DND-41 (cell line): ENCODE measurements around the gene NACA.

Experiments
- ATAC-seq: fragments of 200-7000 bp; cut with Tn5 transposase; 3 replicates; pipeline ENCODE4 v1.9.1; 2021; ENCODE audit warnings: low read depth; ENCODE audit not compliant: insufficient read depth
- DNase-seq: peaks from one replicate; pipeline ENCODE4 v3.0.0-alpha.2; 2020
- H2AFZ ChIP-seq: 2 replicates; pipeline ENCODE4 v1.6.0; 2012; ENCODE audit warnings: low read depth, low read length
- H3K27ac ChIP-seq: 2 replicates; pipeline ENCODE4 v1.5.1; 2012; ENCODE audit warnings: low read length, inconsistent platforms
- H3K27me3 ChIP-seq: fragments of 200-600 bp; sonication (generic); 2 replicates; pipeline ENCODE4 v1.6.0; 2012; ENCODE audit warnings: low read length, mild to moderate bottlenecking, inconsistent platforms; ENCODE audit not compliant: insufficient read depth, poor library complexity
- H3K36me3 ChIP-seq: 2 replicates; pipeline ENCODE4 v1.5.1; 2012; ENCODE audit warnings: low read length, inconsistent platforms; ENCODE audit not compliant: insufficient read depth
- H3K4me1 ChIP-seq: 2 replicates; pipeline ENCODE4 v1.5.1; 2012; ENCODE audit warnings: mild to moderate bottlenecking, low read length; ENCODE audit not compliant: insufficient read depth
- H3K4me2 ChIP-seq: 2 replicates; pipeline ENCODE4 v1.6.0; 2012; ENCODE audit warnings: mild to moderate bottlenecking, moderate library complexity, low read length, inconsistent platforms; ENCODE audit not compliant: insufficient read depth
- H3K4me3 ChIP-seq, 2 experiments: fragments of 200-600 bp in 1 of 2; shearing (Covaris generic) in 1 of 2; 2 replicates each; pipeline ENCODE4 v1.5.1; 2012 to 2016; ENCODE audit warnings: inconsistent platforms in 2 of 2, low read length in 2 of 2, mild to moderate bottlenecking in 2 of 2, low read depth in 1 of 2, moderate library complexity in 1 of 2
- H3K79me2 ChIP-seq: 2 replicates; pipeline ENCODE4 v1.6.0; 2012; ENCODE audit warnings: low read length, inconsistent platforms; ENCODE audit not compliant: insufficient read depth
- H3K9ac ChIP-seq: 2 replicates; pipeline ENCODE4 v1.6.0; 2012; ENCODE audit warnings: low read depth, mild to moderate bottlenecking, inconsistent platforms, low read length, moderate library complexity
- H3K9me3 ChIP-seq: 2 replicates; pipeline ENCODE4 v1.5.1; 2012; ENCODE audit warnings: low read length, moderate library complexity, mild to moderate bottlenecking, inconsistent platforms; ENCODE audit not compliant: insufficient read depth, severe bottlenecking
- H4K20me1 ChIP-seq: 2 replicates; pipeline ENCODE4 v1.6.0; 2012; ENCODE audit warnings: low read length; ENCODE audit not compliant: insufficient read depth
- EZH2 ChIP-seq: IDR thresholded peaks from 3 replicates; pipeline ENCODE4 v1.6.1; 2012; ENCODE audit warnings: borderline replicate concordance, low read depth, mild to moderate bottlenecking, moderate library complexity, low read length, inconsistent platforms; ENCODE audit not compliant: severe bottlenecking
- TF ChIP-seq, protein P1 (sequence below): IDR thresholded peaks from 2 replicates; pipeline ENCODE4 v1.5.1; 2012; ENCODE audit warnings: borderline replicate concordance, low read length, moderate library complexity, mild to moderate bottlenecking; ENCODE audit not compliant: poor library complexity, severe bottlenecking; ENCODE audit errors: extremely low read depth

NACA gene

GRCh38 chr12:56699020-56699661 lies 26.0 kb downstream of the NACA start:
- no peak for DNase-seq
- H2AFZ ChIP-seq = no peak overlapping the region

GRCh38 chr12:56695327-56696101 lies 29.6 kb downstream of the NACA start:
- Histone ChIP-seq H3K27me3 (no peaks in the 10 kb centered on the region), H4K20me1 (no peaks in the 10 kb centered on the region), H3K36me3 (no peaks in the 10 kb centered on the region), H3K9ac (no peak overlapping the region), H3K4me3 (no peak overlapping the region), H2AFZ (no peak overlapping the region), H3K9me3 (no peaks in the 10 kb centered on the region), H3K79me2 (no peaks in the 10 kb centered on the region), H3K4me1 (no peaks in the 10 kb centered on the region), H3K27ac (no peak overlapping the region), H3K4me2 (no peak overlapping the region)
- DNase-seq (no peak), ATAC-seq (0 out of 3 replicates have a peak, but pooled peaks have one; percentile 15)
- TF ChIP-seq EZH2 = no peak
- TF ChIP-seq, protein P1, sequence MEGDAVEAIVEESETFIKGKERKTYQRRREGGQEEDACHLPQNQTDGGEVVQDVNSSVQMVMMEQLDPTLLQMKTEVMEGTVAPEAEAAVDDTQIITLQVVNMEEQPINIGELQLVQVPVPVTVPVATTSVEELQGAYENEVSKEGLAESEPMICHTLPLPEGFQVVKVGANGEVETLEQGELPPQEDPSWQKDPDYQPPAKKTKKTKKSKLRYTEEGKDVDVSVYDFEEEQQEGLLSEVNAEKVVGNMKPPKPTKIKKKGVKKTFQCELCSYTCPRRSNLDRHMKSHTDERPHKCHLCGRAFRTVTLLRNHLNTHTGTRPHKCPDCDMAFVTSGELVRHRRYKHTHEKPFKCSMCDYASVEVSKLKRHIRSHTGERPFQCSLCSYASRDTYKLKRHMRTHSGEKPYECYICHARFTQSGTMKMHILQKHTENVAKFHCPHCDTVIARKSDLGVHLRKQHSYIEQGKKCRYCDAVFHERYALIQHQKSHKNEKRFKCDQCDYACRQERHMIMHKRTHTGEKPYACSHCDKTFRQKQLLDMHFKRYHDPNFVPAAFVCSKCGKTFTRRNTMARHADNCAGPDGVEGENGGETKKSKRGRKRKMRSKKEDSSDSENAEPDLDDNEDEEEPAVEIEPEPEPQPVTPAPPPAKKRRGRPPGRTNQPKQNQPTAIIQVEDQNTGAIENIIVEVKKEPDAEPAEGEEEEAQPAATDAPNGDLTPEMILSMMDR = no peak

More at GRCh38 chr12:56699020-56699661, 26.0 kb downstream of the NACA start:
- no peaks in the 10 kb centered on the region for H3K79me2 ChIP-seq
- no peak overlapping the region for H3K27ac ChIP-seq
- no peaks in the 10 kb centered on the region for H3K27me3 ChIP-seq
- H3K9me3 ChIP-seq = no peaks in the 10 kb centered on the region
- H3K36me3 ChIP-seq = no peaks in the 10 kb centered on the region
- no peak overlapping the region for H3K4me2 ChIP-seq
- no peak overlapping the region for H3K4me3 ChIP-seq
- no peaks in the 10 kb centered on the region for H4K20me1 ChIP-seq
- TF ChIP-seq, protein P1 = no peak
- no peak for TF ChIP-seq EZH2
- H3K4me1 ChIP-seq = no peaks in the 10 kb centered on the region
- H3K9ac ChIP-seq = no peak overlapping the region
- no peak for ATAC-seq

DNA sequence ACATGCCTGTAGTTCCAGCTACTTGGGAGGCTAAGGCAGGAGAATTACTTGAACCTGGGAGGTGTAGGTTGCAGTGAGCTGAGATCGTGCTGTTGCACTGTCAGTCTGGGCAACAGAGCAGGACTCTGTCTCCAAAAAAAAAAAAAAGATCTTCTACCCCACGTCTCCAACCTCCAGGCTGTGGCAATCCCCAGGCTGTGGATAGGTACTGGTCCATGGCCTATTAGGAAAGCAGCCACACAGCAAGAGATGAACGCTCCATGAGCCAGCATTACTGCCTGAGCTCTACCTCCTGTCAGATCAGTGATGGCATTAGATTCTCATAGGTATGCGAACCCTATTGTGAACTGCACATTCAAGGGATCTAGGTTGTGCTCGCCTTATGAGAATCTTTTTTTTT lies 30.9 kb downstream of the NACA start:
- Histone ChIP-seq H3K79me2 (peaks cover 3% of the 10 kb centered on the region), H2AFZ (no peak overlapping the region), H3K36me3 (no peaks in the 10 kb centered on the region), H3K4me1 (peaks cover 6% of the 10 kb centered on the region), H3K4me3 (no peak overlapping the region), H3K9ac (no peak overlapping the region), H4K20me1 (no peaks in the 10 kb centered on the region), H3K9me3 (no peaks in the 10 kb centered on the region), H3K4me2 (no peak overlapping the region), H3K27me3 (no peaks in the 10 kb centered on the region), H3K27ac (no peak overlapping the region)
- TF ChIP-seq, protein P1 = no peak
- TF ChIP-seq EZH2 = no peak
- DNase-seq (no peak), ATAC-seq (no peak)
